Smooth muscle cell (in vitro differentiated cells): Measurements from ENCODE around the gene TUBB3. TPM values are rescaled to one million over a fixed set of nuclear protein-coding genes. Genes with fewer than 3 reads are reported as not detected.

ENCODE experiments used
- DNase-seq: peaks from one replicate; lab custom pipeline; 2025; ENCODE audit not compliant: unreplicated experiment; lab: John Stamatoyannopoulos, UW
- H2AFZ ChIP-seq: fragments of 200-600 bp; sonication (generic); 2 replicates; pipeline ENCODE4 v1.6.0; 2016; ENCODE audit warnings: antibody characterized with exemption, low read depth, mild to moderate bottlenecking
- H3F3A ChIP-seq: fragments of 200-600 bp; sonication (generic); 2 replicates; pipeline ENCODE4 v1.6.0; 2017; ENCODE audit warnings: antibody characterized with exemption, low read depth
- H3K27ac ChIP-seq: fragments of 200-600 bp; sonication (generic); 2 replicates; pipeline ENCODE4 v1.5.1; 2016; ENCODE audit warnings: low read depth, mild to moderate bottlenecking
- H3K27me3 ChIP-seq: fragments of 200-600 bp; sonication (generic); 2 replicates; pipeline ENCODE4 v1.6.1; 2016; ENCODE audit warnings: low read depth, mild to moderate bottlenecking
- H3K36me3 ChIP-seq: fragments of 200-600 bp; sonication (generic); 2 replicates; pipeline ENCODE4 v1.5.1; 2016; ENCODE audit warnings: low read depth
- H3K4me1 ChIP-seq: fragments of 200-600 bp; sonication (generic); 2 replicates; pipeline ENCODE4 v1.5.1; 2016; ENCODE audit warnings: low read depth
- H3K4me2 ChIP-seq: fragments of 200-600 bp; sonication (generic); 2 replicates; pipeline ENCODE4 v1.6.0; 2016; ENCODE audit warnings: mild to moderate bottlenecking
- H3K4me3 ChIP-seq: fragments of 200-600 bp; sonication (generic); 2 replicates; pipeline ENCODE4 v1.5.1; 2016; ENCODE audit warnings: mild to moderate bottlenecking
- H3K79me2 ChIP-seq: fragments of 200-600 bp; sonication (generic); 2 replicates; pipeline ENCODE4 v1.6.0; 2016; ENCODE audit warnings: low read depth, mild to moderate bottlenecking
- H3K9ac ChIP-seq: fragments of 200-600 bp; sonication (generic); 2 replicates; pipeline ENCODE4 v1.6.0; 2016; ENCODE audit warnings: low read depth
- H3K9me3 ChIP-seq: fragments of 200-600 bp; sonication (generic); replicated peaks from 2 replicates; pipeline ENCODE4 v1.5.1; 2016; ENCODE audit warnings: low read depth
- H4K20me1 ChIP-seq: fragments of 200-600 bp; sonication (generic); 2 replicates; pipeline ENCODE4 v1.6.0; 2016; ENCODE audit warnings: low read depth
- WGBS: methylation state at CpG from one replicate; pipeline ENCODE4 v1.1.7; 2016; ENCODE audit warnings: low lambda C conversion rate; 5-methylcytosine and 5-hydroxymethylcytosine counted together
- polyA plus RNA-seq: library from polyadenylated mRNA; unstranded; fragments of >200 nt; fragmentation: Nextera tagmentation; extraction: Ambion mirVana; gene quantifications from 2 replicates; pipeline ENCODE4 v1.2.1, GENCODE V29; 2016
- total RNA-seq: library from RNA; depleted of rRNA; stranded (reverse); fragments of >200 nt; gene quantifications from 2 replicates; pipeline ENCODE4 v1.2.3, GENCODE V29; 2014
- TF ChIP-seq, protein P1 (sequence below): fragments of 200-600 bp; sonication (generic); IDR thresholded peaks from 2 replicates; pipeline ENCODE4 v1.5.1; 2017; ENCODE audit warnings: borderline replicate concordance, mild to moderate bottlenecking, antibody characterized with exemption; ENCODE audit not compliant: insufficient read depth, poor library complexity, severe bottlenecking

Gene TUBB3
- total and polyA plus RNA-seq, 2 experiments from 2014 or later: 198 to 234 TPM

DNA sequence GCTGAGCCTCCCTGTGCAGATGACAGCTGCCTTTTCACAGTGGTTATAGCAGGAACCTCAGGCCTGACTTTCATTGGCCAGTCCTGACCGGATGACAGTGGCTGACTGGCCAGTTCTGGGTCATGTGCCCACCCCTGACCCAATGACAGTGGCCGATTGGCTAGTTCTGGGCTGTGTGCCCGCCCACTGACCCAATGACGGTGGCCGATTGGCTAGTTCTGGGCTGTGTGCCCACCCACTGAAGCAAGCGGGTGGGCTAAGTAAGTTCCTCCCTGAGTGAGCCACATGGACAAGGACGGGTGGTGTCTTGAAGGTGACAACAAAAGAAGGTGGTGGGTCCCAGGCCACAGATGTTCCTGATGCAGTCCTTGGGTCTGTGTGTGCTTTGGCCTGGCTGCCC lies 34.9 kb downstream of the TUBB3 start:
- H3K27ac ChIP-seq: no peak overlapping the region
- H2AFZ ChIP-seq: no peak overlapping the region
- no peak for DNase-seq
- 98% methylated on average over 7 of the region's 7 CpGs for WGBS
- H3K79me2 ChIP-seq: peaks cover 8% of the 10 kb centered on the region
- no peaks in the 10 kb centered on the region for H3K9me3 ChIP-seq
- H4K20me1 ChIP-seq: peaks cover 23% of the 10 kb centered on the region
- no peaks in the 10 kb centered on the region for H3K4me1 ChIP-seq
- H3K36me3 ChIP-seq: no peaks in the 10 kb centered on the region
- no peaks in the 10 kb centered on the region for H3K27me3 ChIP-seq
- no peak overlapping the region for H3K9ac ChIP-seq
- H3F3A ChIP-seq: no peaks in the 10 kb centered on the region
- TF ChIP-seq, protein P1, sequence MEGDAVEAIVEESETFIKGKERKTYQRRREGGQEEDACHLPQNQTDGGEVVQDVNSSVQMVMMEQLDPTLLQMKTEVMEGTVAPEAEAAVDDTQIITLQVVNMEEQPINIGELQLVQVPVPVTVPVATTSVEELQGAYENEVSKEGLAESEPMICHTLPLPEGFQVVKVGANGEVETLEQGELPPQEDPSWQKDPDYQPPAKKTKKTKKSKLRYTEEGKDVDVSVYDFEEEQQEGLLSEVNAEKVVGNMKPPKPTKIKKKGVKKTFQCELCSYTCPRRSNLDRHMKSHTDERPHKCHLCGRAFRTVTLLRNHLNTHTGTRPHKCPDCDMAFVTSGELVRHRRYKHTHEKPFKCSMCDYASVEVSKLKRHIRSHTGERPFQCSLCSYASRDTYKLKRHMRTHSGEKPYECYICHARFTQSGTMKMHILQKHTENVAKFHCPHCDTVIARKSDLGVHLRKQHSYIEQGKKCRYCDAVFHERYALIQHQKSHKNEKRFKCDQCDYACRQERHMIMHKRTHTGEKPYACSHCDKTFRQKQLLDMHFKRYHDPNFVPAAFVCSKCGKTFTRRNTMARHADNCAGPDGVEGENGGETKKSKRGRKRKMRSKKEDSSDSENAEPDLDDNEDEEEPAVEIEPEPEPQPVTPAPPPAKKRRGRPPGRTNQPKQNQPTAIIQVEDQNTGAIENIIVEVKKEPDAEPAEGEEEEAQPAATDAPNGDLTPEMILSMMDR: no peak
- H3K4me3 ChIP-seq: no peak overlapping the region
- no peak overlapping the region for H3K4me2 ChIP-seq

DNA sequence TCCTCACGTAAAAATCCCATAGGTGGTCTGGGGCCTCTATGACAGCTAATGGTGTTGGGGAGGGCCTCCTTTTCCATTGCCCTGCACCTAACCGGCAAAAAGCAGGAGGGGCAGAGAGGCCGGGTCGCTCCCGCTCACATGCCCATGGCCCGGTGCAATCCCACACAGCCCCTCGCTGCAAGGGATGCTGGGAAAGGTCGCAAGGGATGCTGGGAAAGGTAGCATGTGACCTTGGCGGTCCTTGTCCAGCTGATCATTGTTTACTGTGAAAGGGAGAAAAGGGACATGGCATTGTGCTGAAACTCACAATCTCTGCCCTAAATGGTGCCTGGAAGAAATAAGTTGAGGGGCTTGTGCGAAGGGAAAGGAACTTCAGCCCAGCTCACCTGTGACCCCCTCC lies 35.5 kb downstream of the TUBB3 start:
- Histone ChIP-seq H3K4me2 (no peak overlapping the region), H3K9ac (no peak overlapping the region), H3K4me1 (no peaks in the 10 kb centered on the region), H3K4me3 (no peak overlapping the region), H3K36me3 (no peaks in the 10 kb centered on the region), H2AFZ (no peak overlapping the region), H3K79me2 (peaks cover 3% of the 10 kb centered on the region), H3F3A (no peaks in the 10 kb centered on the region), H3K27me3 (no peaks in the 10 kb centered on the region), H4K20me1 (peaks cover 18% of the 10 kb centered on the region), H3K9me3 (no peaks in the 10 kb centered on the region), H3K27ac (no peak overlapping the region)
- TF ChIP-seq, protein P1: no peak
- no peak for DNase-seq
- WGBS: 98% methylated on average over 10 of the region's 10 CpGs

DNA sequence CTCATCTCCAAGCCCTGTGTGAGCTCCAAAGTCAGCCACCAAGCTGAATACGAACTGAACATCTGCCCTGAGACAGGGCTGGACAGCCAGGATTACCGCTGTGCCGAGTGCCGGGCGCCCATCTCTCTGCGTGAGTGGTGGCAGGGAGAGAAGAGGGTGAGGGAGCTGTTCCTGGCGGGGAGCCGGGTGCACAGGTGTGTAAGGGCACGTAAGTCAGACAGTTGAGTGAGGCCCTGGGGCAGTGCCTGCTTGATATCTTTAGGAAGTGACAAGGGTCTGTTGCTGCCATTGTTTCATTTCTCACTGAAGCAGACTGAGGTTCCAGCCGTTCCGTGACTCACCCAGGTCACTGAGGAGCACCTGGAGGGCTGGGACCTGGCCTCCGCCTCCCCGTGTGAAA lies 37.8 kb downstream of the TUBB3 start:
- no peaks in the 10 kb centered on the region for H3K4me1 ChIP-seq

DNA sequence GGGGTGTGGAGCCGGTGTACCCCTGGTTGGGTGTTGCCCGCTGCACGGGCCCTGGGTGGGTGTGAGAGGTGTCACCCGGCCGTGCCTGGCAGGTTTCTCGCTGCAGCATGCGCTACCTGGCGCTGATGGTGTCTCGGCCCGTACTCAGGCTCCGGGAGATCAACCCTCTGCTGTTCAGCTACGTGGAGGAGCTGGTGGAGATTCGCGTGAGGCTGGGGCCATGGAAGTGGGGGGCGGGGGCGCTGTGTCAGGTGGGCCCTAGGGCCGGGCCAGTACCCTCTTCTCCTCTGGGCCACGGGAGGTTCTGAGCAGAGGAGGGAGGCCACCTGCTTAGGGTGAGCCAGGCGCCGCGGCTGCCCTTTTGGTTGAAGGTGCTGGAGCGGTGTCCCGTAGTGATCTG lies 38.8 kb downstream of the TUBB3 start:
- no peaks in the 10 kb centered on the region for H4K20me1 ChIP-seq
- no peaks in the 10 kb centered on the region for H3K4me1 ChIP-seq
- no peak overlapping the region for H3K27ac ChIP-seq
- no peak overlapping the region for H3K9ac ChIP-seq
- DNase-seq: no peak
- H2AFZ ChIP-seq: no peak overlapping the region
- no peaks in the 10 kb centered on the region for H3K27me3 ChIP-seq
- H3F3A ChIP-seq: no peaks in the 10 kb centered on the region
- H3K36me3 ChIP-seq: no peaks in the 10 kb centered on the region
- H3K79me2 ChIP-seq: no peaks in the 10 kb centered on the region
- WGBS: 96% methylated on average over 23 of the region's 23 CpGs
- no peaks in the 10 kb centered on the region for H3K9me3 ChIP-seq
- TF ChIP-seq, protein P1: no peak
- H3K4me2 ChIP-seq: no peak overlapping the region
- H3K4me3 ChIP-seq: no peak overlapping the region

More for the DNA sequence above, 37.8 kb downstream of the TUBB3 start:
- Histone ChIP-seq H3K4me3 (no peak overlapping the region), H3K9me3 (no peaks in the 10 kb centered on the region), H3F3A (no peaks in the 10 kb centered on the region), H3K4me2 (no peak overlapping the region), H3K27me3 (no peaks in the 10 kb centered on the region), H3K79me2 (no peaks in the 10 kb centered on the region), H2AFZ (no peak overlapping the region), H3K36me3 (no peaks in the 10 kb centered on the region), H4K20me1 (no peaks in the 10 kb centered on the region), H3K27ac (no peak overlapping the region), H3K9ac (no peak overlapping the region)
- no peak for DNase-seq
- TF ChIP-seq, protein P1: no peak
- WGBS: 94% methylated on average over 13 of the region's 13 CpGs
